Pancreas (tissue), 10 donors: Measurements from ENCODE around the gene PTPRR. TPM values are rescaled to one million over a fixed set of nuclear protein-coding genes. Genes with fewer than 3 reads are reported as not detected.
"Not testable (repeated sequence)": the region's sequence is repeated elsewhere in the genome, so short reads cannot be mapped to it uniquely, and the experiment has no call there.

Source experiments
- ATAC-seq, 4 donors: fragments of 200-7000 bp; cut with Tn5 transposase; one replicate each; pipeline versions ENCODE4 v1.8.0 to v1.9.1; 2020; ENCODE audit warnings: mild to moderate bottlenecking in 4 of 4, moderate library complexity in 4 of 4
- DNase-seq, 6 donors: peaks; one replicate each; pipeline ENCODE4 v3.0.0-alpha.2; 2020
- FAIRE-seq: peaks from 2 replicates; lab custom pipeline; 2012; peaks lifted over from hg19 to GRCh38; lab: Jason Lieb, UNC
- H3K27ac ChIP-seq, 4 donors: fragments of 200-600 bp; sonication (generic); 1 replicate in 3 of 4; 2 replicates in 1 of 4; pipeline versions ENCODE4 v1.5.0 to v1.8.0; 2020
- H3K27me3 ChIP-seq, 4 donors: fragments of 200-600 bp; one replicate each; pipeline ENCODE4 v1.8.0; 2021
- H3K36me3 ChIP-seq, 3 donors: fragments of 200-600 bp; sonication (generic) in 1 of 3; one replicate each; pipeline versions ENCODE4 v1.5.0 to v1.8.0; 2020 to 2021
- H3K4me1 ChIP-seq, 3 donors: fragments of 200-600 bp; one replicate each; pipeline ENCODE4 v1.8.0; 2021
- H3K4me3 ChIP-seq, 4 donors: fragments of 200-600 bp; sonication (generic) in 2 of 4; one replicate each; pipeline versions ENCODE4 v1.5.0 to v1.8.0; 2020 to 2021
- H3K9me3 ChIP-seq, 4 donors: fragments of 200-600 bp; one replicate each; pipeline ENCODE4 v1.8.0; 2021
- CTCF ChIP-seq, 4 donors: fragments of 200-600 bp; sonication (generic) in 3 of 4; IDR thresholded peaks; one replicate each; pipeline versions ENCODE4 v1.5.0 to v1.8.0; 2021; ENCODE audit warnings: antibody characterized with exemption in 4 of 4
- WGBS, 2 donors: extraction: QIAGEN DNeasy Blood & Tissue Kit; methylation state at CpG; one replicate each; pipeline ENCODE4 v1.1.7; 2013; 5-methylcytosine and 5-hydroxymethylcytosine counted together
- intact Hi-C, 3 donors: fragments of 100-400 bp; cut with DNase I; formaldehyde crosslinking; loops; one replicate each; pipeline versions ENCODE4 v1.11.1 to v1.14.2; 2022
- polyA plus RNA-seq, 2 donors: library from polyadenylated mRNA; stranded (reverse); fragments of 200-250 nt; gene quantifications; one replicate each; pipeline ENCODE4 v1.2.3, GENCODE V29; 2013
- total RNA-seq, 6 donors: library from RNA; stranded (reverse); fragmentation: NEBNext Ultra II Directional in 4 of 6; extraction: Animal tissue kit (Norgen Biotek cat#: 25700) in 4 of 6; gene quantifications; one replicate each; pipeline versions ENCODE4 v1.2.1 to v1.2.4, GENCODE V29; 2021 to 2023
- donor health status: healthy with polysubstance abuse.
- donor health status: DM: no; HTN: no; CAD: no; lungs with moderate emphysema.
- donor health status: DM: no; HTN: no; CAD: no.
- donor health status: control.
- donor health status: control.
- donor health status: Bipolar disorder and iron deficiency.
- donor health status: DM: yes; HTN: yes; CAD: no.
- donor health status: DM: no; HTN: no; CAD: no.
- donor health status: DM: no; HTN: no; CAD: no.
- donor health status: DM: yes; HTN: yes; CAD: no.

PTPRR gene
- total and polyA plus RNA-seq, 8 donors, result 0.14 to 0.72 (median 0.23) TPM; not detected in 3

GRCh38 chr12:70739756-70740155 lies 180.8 kb downstream of the PTPRR start:
- no peak overlapping the region for H3K27ac ChIP-seq
- ATAC-seq, result no peak
- no peaks in the 10 kb centered on the region for H3K27me3 ChIP-seq
- no peak for DNase-seq
- H3K36me3 ChIP-seq, result no peaks in the 10 kb centered on the region
- no peaks in the 10 kb centered on the region for H3K4me1 ChIP-seq
- no peak for TF ChIP-seq CTCF (IDR thresholded peaks at IDR 0.05)
- WGBS, 2 donors, result 81 to 91% methylated on average over 2 of the region's 2 CpGs
- H3K4me3 ChIP-seq, result no peak overlapping the region
- no peak for FAIRE-seq
- intact Hi-C loops, result loop anchor here in 1 of 3 donors (10.0 kb wide), 1 partner anchor 105 kb away; no protein-coding TSS in a partner anchor
- H3K9me3 ChIP-seq, result no peaks in the 10 kb centered on the region

DNA sequence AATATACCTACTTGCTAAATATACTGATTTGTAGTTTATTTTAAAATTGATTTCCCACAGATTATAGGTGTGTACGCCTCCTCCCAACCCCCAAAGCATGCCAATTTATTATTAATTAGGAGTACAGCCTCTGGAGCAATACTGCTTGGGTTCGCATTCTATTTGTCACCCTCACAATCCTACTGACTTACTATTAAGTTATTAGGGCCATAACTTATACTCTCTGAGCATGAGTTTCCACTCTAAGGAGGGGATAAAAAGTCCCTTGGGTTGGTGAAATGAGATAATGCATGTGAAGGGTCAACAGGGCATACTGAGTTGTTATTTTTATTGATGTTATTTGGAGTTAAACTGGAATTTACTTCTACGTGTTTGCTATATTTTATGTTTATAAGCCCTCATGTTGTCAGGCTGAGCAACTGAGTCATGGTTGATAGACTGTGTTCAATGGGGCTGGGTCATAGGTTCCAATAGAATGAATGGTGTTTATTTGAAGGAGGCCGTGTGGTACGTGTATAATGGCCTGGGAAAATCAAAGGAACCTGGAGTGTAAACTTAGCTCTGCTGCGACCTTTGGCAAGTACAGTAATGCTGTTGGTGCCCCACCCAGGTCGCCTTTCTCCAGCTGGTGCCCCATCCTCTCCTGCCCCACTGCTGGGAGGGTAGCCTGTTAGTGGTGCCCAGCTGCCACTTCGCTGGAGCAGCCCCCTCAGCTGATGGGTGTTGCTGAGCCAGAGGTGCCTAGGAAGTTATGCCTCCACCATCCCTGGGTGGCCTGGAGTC lies 184.0 kb downstream of the PTPRR start:
- FAIRE-seq, result no peak
- no peak for DNase-seq
- no peak overlapping the region for H3K4me3 ChIP-seq
- H3K9me3 ChIP-seq, result no peaks in the 10 kb centered on the region
- no peaks in the 10 kb centered on the region for H3K27me3 ChIP-seq
- no peaks in the 10 kb centered on the region for H3K4me1 ChIP-seq
- no peak for TF ChIP-seq CTCF (IDR thresholded peaks at IDR 0.05)
- no peak for ATAC-seq
- no peaks in the 10 kb centered on the region for H3K36me3 ChIP-seq
- WGBS, 2 donors, result 74 to 82% methylated on average over 8 of the region's 8 CpGs
- intact Hi-C loops, result loop anchor here in 1 of 3 donors (10.0 kb wide), 1 partner anchor 108 kb away; no protein-coding TSS in a partner anchor
- no peak overlapping the region for H3K27ac ChIP-seq

DNA sequence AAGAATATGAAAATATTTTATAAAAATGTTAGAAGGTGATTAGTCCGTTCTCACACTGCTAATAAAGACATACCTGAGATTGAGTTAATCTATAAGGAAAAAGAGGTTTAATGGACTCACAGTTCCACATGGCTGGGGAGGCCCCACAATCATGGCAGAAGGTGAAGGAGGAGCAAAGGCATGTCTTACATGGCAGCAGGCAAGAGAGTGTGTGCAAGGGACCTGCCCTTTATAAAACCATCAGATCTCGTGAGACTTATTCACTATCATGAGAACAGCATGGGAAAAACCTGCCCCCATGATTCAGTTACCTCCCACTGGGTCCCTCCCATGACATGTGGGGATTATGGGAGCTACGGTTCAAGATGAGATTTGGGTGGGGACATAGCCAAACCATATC lies 185.3 kb downstream of the PTPRR start:
- intact Hi-C loops, result loop anchor here in 1 of 3 donors (10.0 kb wide), 1 partner anchor 110 kb away; no protein-coding TSS in a partner anchor
- ATAC-seq, result not testable (repeated sequence)

DNA sequence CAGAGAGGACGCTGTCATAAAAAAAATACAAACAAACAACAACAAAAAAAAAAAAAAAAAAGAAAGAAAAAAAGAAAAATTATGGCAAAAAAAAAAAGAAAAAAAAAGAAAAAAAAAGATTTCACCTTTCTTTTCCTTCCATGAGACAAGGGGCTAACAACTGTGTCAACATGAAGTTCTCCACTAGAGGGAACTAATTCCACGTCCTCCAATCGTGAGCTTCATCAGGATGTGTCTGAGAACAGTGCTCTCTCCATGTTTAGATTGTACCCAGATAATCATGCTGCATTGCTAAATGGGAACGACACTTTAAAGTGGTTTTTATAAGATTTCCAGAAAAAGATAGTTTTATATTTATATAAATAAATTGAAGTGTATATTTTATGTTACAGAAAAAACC lies 187.2 kb downstream of the PTPRR start:
- DNase-seq (peak in 1 of 6 donors; percentile 27), FAIRE-seq (peak; percentile 95), ATAC-seq (peak; percentile 67 to 93 (median 90))
- H3K27ac ChIP-seq, result no peak overlapping the region
- H3K36me3 ChIP-seq, result no peaks in the 10 kb centered on the region
- intact Hi-C loops, result loop anchor here in 1 of 3 donors (5.0 to 10.0 kb wide), 2 partner anchors 111 to 851 kb away; no protein-coding TSS in a partner anchor
- no peaks in the 10 kb centered on the region for H3K27me3 ChIP-seq
- no peak overlapping the region for H3K4me3 ChIP-seq
- TF ChIP-seq CTCF (IDR thresholded peaks at IDR 0.05), result peak; percentile 29 to 66 (median 42)
- H3K4me1 ChIP-seq, result no peaks in the 10 kb centered on the region
- 2 to 4% methylated on average over 4 of the region's 4 CpGs for WGBS, 2 donors
- H3K9me3 ChIP-seq, result no peaks in the 10 kb centered on the region

More for the DNA sequence above, 185.3 kb downstream of the PTPRR start:
- H3K27ac ChIP-seq, H3K36me3 ChIP-seq, H3K4me3 ChIP-seq, H3K27me3 ChIP-seq, DNase-seq, FAIRE-seq, H3K9me3 ChIP-seq, H3K4me1 ChIP-seq: not testable (repeated sequence)
- WGBS, 2 donors, result 64 to 77% methylated on average over 3 of the region's 3 CpGs

- FAIRE-seq (no peak), DNase-seq (peak in 2 of 6 donors; percentile 18 to 43), ATAC-seq (no peak)
- Histone ChIP-seq H3K27me3 (no peaks in the 10 kb centered on the region), H3K4me3 (no peak overlapping the region), H3K36me3 (no peaks in the 10 kb centered on the region), H3K4me1 (no peaks in the 10 kb centered on the region), H3K27ac (no peak overlapping the region), H3K9me3 (no peaks in the 10 kb centered on the region)
- 52 to 56% methylated on average over 8 of the region's 8 CpGs for WGBS, 2 donors
- TF ChIP-seq CTCF (IDR thresholded peaks at IDR 0.05), result no peak
- intact Hi-C loops, result loop anchor here in 1 of 3 donors (5.0 to 10.0 kb wide), 2 partner anchors 113 to 850 kb away; no protein-coding TSS in a partner anchor
Observed at GRCh38 chr12:70732287-70732686, 188.3 kb downstream of the PTPRR start.
